HG02852 (cell line): ENCODE data around the gene PDZD2.
"Not testable (repeated sequence)": the region's sequence is repeated elsewhere in the genome, so short reads cannot be mapped to it uniquely, and the experiment has no call there.

Experiments used
- ATAC-seq: cut with Tn5 transposase; IDR thresholded peaks from one replicate; pipeline ENCODE4 v1.9.1; 2021; ENCODE audit warnings: mild to moderate bottlenecking, moderate library complexity; ENCODE audit not compliant: unreplicated experiment

The PDZD2 gene

GRCh38 chr5:31767335-31768031 lies 128.6 kb downstream of the PDZD2 start:
- ATAC-seq: peak; percentile 39

DNA sequence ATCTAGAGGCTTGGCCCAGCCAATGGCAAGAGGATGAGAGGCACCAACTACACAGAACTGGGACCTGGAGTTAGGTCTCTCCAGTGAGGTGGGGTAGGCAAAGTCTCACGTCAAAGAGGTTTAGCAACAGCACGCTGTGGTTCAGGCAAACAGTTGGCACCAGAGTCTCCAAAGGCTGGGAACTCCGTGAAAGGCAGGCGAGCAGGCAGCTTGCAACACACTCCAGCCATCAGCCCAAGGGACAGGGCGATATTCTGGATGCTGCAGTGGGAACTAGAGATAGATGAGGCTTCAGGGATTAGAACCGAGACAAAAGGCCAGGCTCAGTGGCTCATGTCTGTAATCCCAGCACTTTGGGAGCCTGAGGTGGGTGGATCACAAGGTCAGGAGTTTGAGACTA lies 129.1 kb downstream of the PDZD2 start:
- ATAC-seq: no peak

DNA sequence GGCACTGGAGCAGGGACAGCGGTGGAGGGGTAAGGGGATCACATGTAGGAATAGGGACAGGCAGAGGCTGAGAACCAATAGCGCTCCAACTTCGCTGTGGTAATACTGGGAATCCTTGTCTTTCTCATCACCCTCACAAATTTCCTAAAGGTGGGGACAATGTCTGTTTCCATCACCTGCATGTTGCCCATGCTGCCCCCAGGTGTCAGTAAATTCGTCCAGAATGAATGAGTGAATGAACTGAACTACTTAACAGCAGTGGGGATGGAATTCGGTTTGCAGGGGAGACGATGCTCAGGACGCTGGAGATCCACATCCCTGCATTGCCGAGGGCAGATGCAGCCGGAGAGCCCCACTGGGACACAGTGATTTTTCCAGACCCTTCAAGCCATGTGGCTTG lies 129.9 kb downstream of the PDZD2 start:
- ATAC-seq: no peak

GRCh38 chr5:31769530-31769929 lies 130.6 kb downstream of the PDZD2 start:
- ATAC-seq: no peak

GRCh38 chr5:31770132-31770720 lies 131.3 kb downstream of the PDZD2 start:
- no peak for ATAC-seq

- ATAC-seq: peak; percentile 86
Measured at GRCh38 chr5:31770998-31771397, 132.1 kb downstream of the PDZD2 start.

- ATAC-seq: peak; percentile 24
Measured at GRCh38 chr5:31771500-31771899, 132.6 kb downstream of the PDZD2 start.

DNA sequence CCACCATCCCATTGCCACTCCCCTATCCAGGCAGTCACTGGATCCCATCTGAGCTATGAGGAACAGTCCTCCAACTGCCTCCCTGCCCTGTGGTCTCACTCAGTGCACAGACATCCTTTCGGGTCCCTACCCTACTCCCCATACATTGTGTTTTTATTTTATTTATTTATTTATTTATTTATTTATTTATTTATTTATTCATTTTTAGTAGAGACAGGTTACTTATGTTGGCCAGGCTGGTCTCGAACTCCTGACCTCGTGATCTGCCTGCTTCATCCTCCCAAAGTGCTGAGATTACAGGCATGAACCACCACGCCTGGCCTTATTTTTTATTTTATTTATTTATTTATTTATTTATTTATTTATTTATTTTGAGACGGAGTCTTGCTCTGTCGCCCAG lies 137.4 kb downstream of the PDZD2 start:
- not testable (repeated sequence) for ATAC-seq

DNA sequence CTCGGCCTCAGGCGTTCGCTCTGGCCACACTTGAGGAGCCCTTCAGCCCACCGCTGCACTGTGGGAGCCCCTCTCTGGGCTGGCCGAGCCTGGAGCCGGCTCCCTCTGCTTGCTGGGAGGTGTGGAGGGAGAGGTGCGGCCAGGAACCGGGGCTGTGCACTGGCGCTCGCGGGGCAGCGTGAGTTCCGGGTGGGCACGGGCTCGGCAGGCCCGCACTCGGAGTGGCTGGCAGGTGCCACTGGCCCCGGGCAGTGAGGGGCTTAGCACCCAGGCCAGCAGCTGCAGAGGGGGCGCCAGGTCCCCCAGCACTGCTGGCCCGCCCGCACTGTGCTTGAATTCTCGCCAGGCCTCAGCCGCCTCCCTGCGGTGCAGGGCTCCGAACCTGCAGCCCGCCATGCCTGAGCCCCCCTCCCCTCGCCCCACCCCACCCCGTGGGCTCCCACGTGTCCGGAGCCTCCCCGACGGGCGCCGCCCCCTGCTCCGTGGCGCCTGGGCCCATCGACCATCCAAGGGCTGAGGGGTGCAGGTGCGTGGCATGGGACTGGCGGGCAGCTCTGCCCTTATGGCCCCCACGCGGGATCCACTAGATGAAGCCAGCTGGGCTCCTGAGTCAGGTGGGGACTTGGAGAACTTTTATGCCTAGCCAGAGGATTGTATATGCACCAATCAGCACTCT lies 138.2 kb downstream of the PDZD2 start:
- no peak for ATAC-seq

DNA sequence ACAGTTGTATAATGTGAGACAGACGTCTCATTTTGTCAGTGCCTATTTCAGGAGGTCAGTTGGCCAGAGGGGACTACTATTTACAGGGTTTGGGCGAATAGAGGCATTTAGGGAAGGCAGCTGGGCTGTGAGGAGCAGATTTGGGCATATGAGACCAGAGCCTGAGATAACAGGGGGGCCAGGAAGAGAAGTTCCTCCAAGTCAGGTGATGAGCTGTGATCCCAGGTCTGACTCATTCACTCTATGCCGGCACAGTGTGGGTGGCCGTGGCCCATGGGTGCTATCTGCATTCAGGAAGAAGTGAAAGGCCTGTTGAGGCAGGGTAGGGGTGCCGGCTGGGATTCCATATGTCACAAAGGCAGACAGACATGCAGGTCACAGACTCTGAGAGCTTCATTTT lies 142.8 kb downstream of the PDZD2 start:
- ATAC-seq: peak; percentile 43

GRCh38 chr5:31783086-31783645 lies 144.2 kb downstream of the PDZD2 start:
- ATAC-seq: no peak

DNA sequence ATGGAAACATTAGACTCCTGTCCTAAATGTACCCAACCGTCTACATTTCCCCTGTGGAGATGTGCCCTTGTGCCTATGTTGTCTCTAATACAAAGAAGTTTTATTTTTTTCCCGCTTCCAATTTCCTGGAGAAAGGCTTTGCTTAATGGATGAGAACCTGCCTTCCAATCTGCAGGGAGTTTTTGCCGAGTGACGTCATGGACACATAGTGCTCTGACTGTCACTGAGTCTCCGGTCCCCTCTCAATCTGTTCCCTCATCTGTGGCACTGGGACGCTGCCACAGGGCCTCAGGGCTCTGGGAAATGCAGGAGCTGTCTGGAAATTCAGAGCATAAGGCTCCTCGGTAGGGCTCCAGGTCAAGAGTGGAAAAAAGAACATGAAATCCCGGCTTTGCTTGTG lies 144.8 kb downstream of the PDZD2 start:
- no peak for ATAC-seq

- no peak for ATAC-seq
Measured at GRCh38 chr5:31786090-31786631, 147.2 kb downstream of the PDZD2 start.

- no peak for ATAC-seq
Measured at GRCh38 chr5:31794009-31794408, 155.1 kb downstream of the PDZD2 start.

DNA sequence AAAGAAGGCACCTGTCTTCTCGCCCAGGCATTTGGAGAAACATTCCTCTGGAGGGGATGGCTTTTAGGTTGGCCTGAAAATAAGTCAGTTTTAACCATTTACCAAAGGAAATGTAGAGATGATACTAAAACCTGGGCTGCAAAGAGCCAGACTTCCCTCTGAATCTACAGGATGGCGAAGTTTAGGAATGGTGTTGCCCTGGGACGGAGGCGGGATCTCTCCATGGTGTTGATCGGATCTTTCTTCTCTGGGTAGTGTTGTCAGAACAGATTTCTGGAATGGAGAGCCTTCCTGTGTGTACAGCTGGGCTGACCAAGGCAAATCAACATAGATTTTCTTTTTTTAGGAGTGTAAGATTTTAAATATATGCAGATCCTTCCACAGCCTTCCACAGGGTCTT lies 159.2 kb downstream of the PDZD2 start:
- ATAC-seq: no peak

- no peak for ATAC-seq
Measured at GRCh38 chr5:31800351-31800750, 161.4 kb downstream of the PDZD2 start.

- ATAC-seq: no peak
Measured at GRCh38 chr5:31805785-31806400, 167.0 kb downstream of the PDZD2 start.

DNA sequence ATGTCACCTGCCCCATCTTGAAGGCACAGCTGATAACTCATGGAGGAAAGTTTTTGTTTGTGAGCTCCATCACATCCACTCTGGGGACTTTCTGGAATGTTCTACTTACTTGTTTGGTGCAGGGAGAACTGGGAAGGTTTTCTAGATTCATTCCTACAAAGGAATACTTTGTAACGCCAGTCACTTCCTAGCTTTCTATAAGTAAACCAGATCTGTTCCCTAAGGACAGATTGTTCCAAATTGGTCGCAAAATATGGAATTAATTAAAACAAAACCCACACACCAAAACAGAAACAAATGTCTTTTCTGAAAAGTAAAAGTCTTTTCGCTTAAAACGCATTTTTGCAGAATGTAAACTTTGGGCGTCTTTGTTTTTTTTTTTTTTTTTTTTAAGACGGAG lies 167.6 kb downstream of the PDZD2 start:
- no peak for ATAC-seq

DNA sequence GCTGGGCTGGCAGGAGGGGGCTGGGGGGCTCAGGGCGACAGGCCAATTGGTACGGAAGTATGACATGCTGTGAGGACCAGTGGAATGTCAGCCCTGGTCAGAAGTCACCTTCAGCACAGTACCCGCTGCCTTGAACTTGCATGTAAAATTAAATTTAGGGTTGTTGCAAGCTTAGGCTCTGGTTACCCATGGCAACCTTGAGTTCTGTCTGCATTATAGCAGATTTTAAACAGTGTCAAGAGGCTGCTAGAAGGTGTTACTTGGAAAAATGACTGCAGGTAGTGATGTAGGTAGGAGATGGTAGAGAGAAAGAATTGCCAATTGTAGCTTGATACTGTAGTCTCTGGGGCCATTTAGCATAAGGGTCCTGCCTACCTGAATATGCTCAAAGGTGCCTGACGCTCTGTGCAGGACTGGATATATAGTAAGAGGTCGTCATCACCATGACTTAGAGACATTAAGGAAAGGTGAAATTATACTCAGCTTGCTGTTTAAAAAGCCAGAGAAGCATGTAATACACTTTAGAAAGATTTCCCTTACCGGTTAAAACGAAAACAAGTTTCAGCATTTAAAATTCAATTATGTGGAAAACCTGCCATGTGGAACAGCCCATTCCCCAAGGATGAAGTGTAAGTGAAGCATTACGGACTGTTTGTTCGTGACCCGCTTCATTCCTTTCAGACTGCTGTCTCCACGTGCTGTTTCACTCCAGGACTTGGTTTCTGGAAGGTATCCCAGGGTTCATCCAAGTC lies 169.0 kb downstream of the PDZD2 start:
- ATAC-seq: no peak

GRCh38 chr5:31809050-31809870 lies 170.3 kb downstream of the PDZD2 start:
- no peak for ATAC-seq
